GM12864 (cell line): ENCODE measurements around the gene C12orf42.
A peak's percentile ranks its signal among the peaks of the same experiment; 100 is the strongest.

ENCODE experiments used
- DNase-seq: peaks from one replicate; pipeline ENCODE4 v3.0.0-alpha.2; 2011; ENCODE audit warnings: low read depth
- H3K4me3 ChIP-seq: 2 replicates; pipeline ENCODE4 v1.5.1; 2011; ENCODE audit warnings: mild to moderate bottlenecking, low read depth, low read length, control low read depth
- CTCF ChIP-seq: IDR thresholded peaks from 2 replicates; pipeline ENCODE4 v1.5.1; 2011; ENCODE audit warnings: low read depth, mild to moderate bottlenecking, moderate library complexity, low read length, control low read depth, inconsistent platforms; ENCODE audit errors: missing control alignments

Gene C12orf42

GRCh38 chr12:103498990-103499389 lies 3.2 kb upstream of the C12orf42 start:
- no peak overlapping the region for H3K4me3 ChIP-seq
- DNase-seq = no peak
- no peak for TF ChIP-seq CTCF

- DNase-seq = no peak
- TF ChIP-seq CTCF = no peak
- peak overlapping the region; percentile 49 for H3K4me3 ChIP-seq
Observed at GRCh38 chr12:103494734-103495468, 867 bp downstream of the C12orf42 start.

GRCh38 chr12:103494051-103494733 lies 1.6 kb downstream of the C12orf42 start:
- no peak for TF ChIP-seq CTCF
- H3K4me3 ChIP-seq = no peak overlapping the region
- no peak for DNase-seq

GRCh38 chr12:103493199-103493598 lies 2.6 kb downstream of the C12orf42 start:
- no peak for TF ChIP-seq CTCF
- no peak overlapping the region for H3K4me3 ChIP-seq
- no peak for DNase-seq

GRCh38 chr12:103482365-103482764 lies 13.4 kb downstream of the C12orf42 start:
- H3K4me3 ChIP-seq = no peak overlapping the region
- no peak for DNase-seq
- no peak for TF ChIP-seq CTCF

- TF ChIP-seq CTCF = no peak
- H3K4me3 ChIP-seq = no peak overlapping the region
- DNase-seq = no peak
Observed at GRCh38 chr12:103475073-103475472, 20.7 kb downstream of the C12orf42 start.
